Measurements from ENCODE around the gene TRPV5. TPM values are rescaled to one million over a fixed set of nuclear protein-coding genes. Genes with fewer than 3 reads are reported as not detected.

TRPV5 gene
- total RNA-seq, 4 donors from 2014 or later = 0.31 TPM; not detected in 3

- ATAC-seq = no peak
- Histone ChIP-seq H3K27ac (no peak overlapping the region), H3K4me1 (no peaks in the 10 kb centered on the region), H3K27me3 (peaks cover 13% of the 10 kb centered on the region), H3K36me3 (no peaks in the 10 kb centered on the region), H3K9me3 (no peaks in the 10 kb centered on the region), H3K4me3 (no peak overlapping the region)
- TF ChIP-seq POLR2AphosphoS5 (IDR thresholded peaks at IDR 0.05) = no peak
- TF ChIP-seq EP300 (IDR thresholded peaks at IDR 0.05) = no peak
- no peak for TF ChIP-seq CTCF (IDR thresholded peaks at IDR 0.05)
- TF ChIP-seq POLR2A (IDR thresholded peaks at IDR 0.05) = no peak
- 61 to 93% methylated on average over 2 of the region's 2 CpGs for WGBS, 2 donors (ENCODE audit: low coverage in 1 of 2)
Measured at GRCh38 chr7:142918901-142919300, 14.6 kb downstream of the TRPV5 start.

DNA sequence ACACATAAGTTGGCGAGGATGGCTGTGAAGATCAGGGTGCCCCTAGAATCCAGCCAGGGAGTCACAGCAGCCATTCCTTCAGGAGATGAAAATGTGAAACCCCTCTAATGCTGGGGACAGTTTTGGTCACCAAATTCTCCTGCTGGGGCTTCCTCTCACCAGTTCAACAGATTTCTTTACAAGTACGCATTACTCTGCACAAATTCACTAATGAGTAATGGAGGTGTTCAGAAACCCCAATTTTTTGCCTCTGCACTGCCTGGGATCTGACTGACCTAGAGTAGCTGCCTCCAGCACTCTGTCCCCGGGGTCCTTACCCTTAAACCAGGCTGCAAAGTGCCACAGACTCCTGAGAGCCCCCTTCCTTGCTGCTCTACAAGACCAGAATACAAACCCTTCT is 16.1 kb downstream of the TRPV5 start:
- ATAC-seq = no peak
- Histone ChIP-seq H3K4me1 (no peaks in the 10 kb centered on the region), H3K27me3 (peaks cover 13% of the 10 kb centered on the region), H3K9me3 (no peaks in the 10 kb centered on the region), H3K4me3 (no peak overlapping the region), H3K36me3 (no peaks in the 10 kb centered on the region), H3K27ac (no peak overlapping the region)
- no peak for TF ChIP-seq EP300 (IDR thresholded peaks at IDR 0.05)
- TF ChIP-seq POLR2A (IDR thresholded peaks at IDR 0.05) = no peak
- no peak for TF ChIP-seq CTCF (IDR thresholded peaks at IDR 0.05)
- no peak for TF ChIP-seq POLR2AphosphoS5 (IDR thresholded peaks at IDR 0.05)
- 93% methylated on average over 2 to 3 of the region's 3 CpGs for WGBS, 2 donors (ENCODE audit: low coverage in 1 of 2)

GRCh38 chr7:142916508-142916907 is 17.0 kb downstream of the TRPV5 start:
- Histone ChIP-seq H3K27me3 (peaks cover 13% of the 10 kb centered on the region), H3K36me3 (no peaks in the 10 kb centered on the region), H3K9me3 (no peaks in the 10 kb centered on the region), H3K27ac (no peak overlapping the region), H3K4me3 (no peak overlapping the region), H3K4me1 (no peaks in the 10 kb centered on the region)
- 33 to 60% methylated on average over 2 of the region's 2 CpGs for WGBS, 2 donors (ENCODE audit: low coverage in 1 of 2)
- TF ChIP-seq EP300 (IDR thresholded peaks at IDR 0.05) = no peak
- TF ChIP-seq POLR2AphosphoS5 (IDR thresholded peaks at IDR 0.05) = no peak
- TF ChIP-seq POLR2A (IDR thresholded peaks at IDR 0.05) = no peak
- no peak for TF ChIP-seq CTCF (IDR thresholded peaks at IDR 0.05)
- no peak for ATAC-seq

DNA sequence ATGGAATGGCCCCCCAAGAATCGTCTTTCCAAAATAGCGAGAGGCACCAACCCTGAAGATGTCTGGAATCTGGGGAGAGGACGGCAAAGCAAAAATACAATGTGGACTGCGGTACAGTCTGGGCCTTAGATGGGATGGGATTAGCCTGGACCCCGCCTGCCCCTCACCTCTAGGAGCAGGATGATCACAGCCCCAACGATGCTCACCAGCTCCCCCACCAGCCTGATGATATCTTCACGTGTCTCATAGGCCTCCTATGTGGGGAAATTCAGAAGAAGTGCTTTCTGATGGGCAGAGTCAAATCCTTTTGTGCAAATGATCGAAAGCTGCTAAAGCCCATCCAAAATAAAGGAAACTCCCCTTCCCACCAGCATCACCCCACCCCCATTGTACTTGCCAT is 18.2 kb downstream of the TRPV5 start:
- TF ChIP-seq EP300 (IDR thresholded peaks at IDR 0.05) (no peak), POLR2A (IDR thresholded peaks at IDR 0.05) (no peak), CTCF (IDR thresholded peaks at IDR 0.05) (no peak), POLR2AphosphoS5 (IDR thresholded peaks at IDR 0.05) (no peak)
- 74 to 80% methylated on average over 2 to 8 of the region's 8 CpGs for WGBS, 2 donors (ENCODE audit: low coverage in 1 of 2)
- ATAC-seq = no peak
- Histone ChIP-seq H3K27ac (no peak overlapping the region), H3K36me3 (no peaks in the 10 kb centered on the region), H3K4me3 (no peak overlapping the region), H3K4me1 (no peaks in the 10 kb centered on the region), H3K9me3 (no peaks in the 10 kb centered on the region), H3K27me3 (peaks cover 13% of the 10 kb centered on the region)

- ATAC-seq = no peak
- WGBS, 2 donors (ENCODE audit: low coverage in 1 of 2) = 22% methylated on average over 1 of the region's 1 CpG; no CpG with 5 or more reads in 1 of the 2 donors
- H3K4me1 ChIP-seq = no peaks in the 10 kb centered on the region
- no peaks in the 10 kb centered on the region for H3K9me3 ChIP-seq
- H3K4me3 ChIP-seq = no peak overlapping the region
- TF ChIP-seq POLR2AphosphoS5 (IDR thresholded peaks at IDR 0.05) = no peak
- no peak for TF ChIP-seq CTCF (IDR thresholded peaks at IDR 0.05)
- TF ChIP-seq POLR2A (IDR thresholded peaks at IDR 0.05) = no peak
- H3K27me3 ChIP-seq = peaks cover 13% of the 10 kb centered on the region
- no peaks in the 10 kb centered on the region for H3K36me3 ChIP-seq
- H3K27ac ChIP-seq = no peak overlapping the region
Measured at GRCh38 chr7:142914121-142914520, 19.4 kb downstream of the TRPV5 start.
